Left ventricle myocardium inferior (tissue), 1 donor: ENCODE results near the gene C1orf50. TPM values are rescaled to one million over a fixed set of nuclear protein-coding genes. Genes with fewer than 3 reads are reported as not detected.

Experiments used
- DNase-seq: peaks from one replicate; pipeline ENCODE4 v3.0.0-alpha.2; 2020
- H3K27ac ChIP-seq: fragments of 200-600 bp; replicated peaks from 2 replicates; pipeline ENCODE4 v1.8.0; 2021
- H3K27me3 ChIP-seq: fragments of 200-600 bp; 2 replicates; pipeline ENCODE4 v1.8.0; 2021; ENCODE audit warnings: low read depth
- H3K36me3 ChIP-seq: fragments of 200-600 bp; 2 replicates; pipeline ENCODE4 v1.8.0; 2021
- H3K4me1 ChIP-seq: fragments of 200-600 bp; 2 replicates; pipeline ENCODE4 v1.8.0; 2021
- H3K4me3 ChIP-seq: fragments of 200-600 bp; 2 replicates; pipeline ENCODE4 v1.8.0; 2021; ENCODE audit warnings: mild to moderate bottlenecking, moderate library complexity
- H3K9me3 ChIP-seq: fragments of 200-600 bp; replicated peaks from 2 replicates; pipeline ENCODE4 v1.8.0; 2021
- CTCF ChIP-seq: fragments of 200-600 bp; IDR thresholded peaks from 2 replicates; pipeline ENCODE4 v1.8.0; 2021; ENCODE audit warnings: antibody characterized with exemption, mild to moderate bottlenecking, borderline replicate concordance
- intact Hi-C: fragments of 100-400 bp; cut with micrococcal nuclease; formaldehyde crosslinking; loops from one replicate; pipeline ENCODE4 v1.11.0; 2022
- total RNA-seq: library from RNA; stranded (reverse); fragmentation: NEBNext Ultra II Directional; extraction: Animal tissue kit (Norgen Biotek cat#: 25700); gene quantifications from one replicate; pipeline ENCODE4 v1.2.1, GENCODE V29; 2021
- donor health status: DM: no; HTN: yes; CAD: no; lungs with severe emphysema.

Gene C1orf50
- total RNA-seq, 1 donor from 2014 or later = 7.8 TPM

DNA sequence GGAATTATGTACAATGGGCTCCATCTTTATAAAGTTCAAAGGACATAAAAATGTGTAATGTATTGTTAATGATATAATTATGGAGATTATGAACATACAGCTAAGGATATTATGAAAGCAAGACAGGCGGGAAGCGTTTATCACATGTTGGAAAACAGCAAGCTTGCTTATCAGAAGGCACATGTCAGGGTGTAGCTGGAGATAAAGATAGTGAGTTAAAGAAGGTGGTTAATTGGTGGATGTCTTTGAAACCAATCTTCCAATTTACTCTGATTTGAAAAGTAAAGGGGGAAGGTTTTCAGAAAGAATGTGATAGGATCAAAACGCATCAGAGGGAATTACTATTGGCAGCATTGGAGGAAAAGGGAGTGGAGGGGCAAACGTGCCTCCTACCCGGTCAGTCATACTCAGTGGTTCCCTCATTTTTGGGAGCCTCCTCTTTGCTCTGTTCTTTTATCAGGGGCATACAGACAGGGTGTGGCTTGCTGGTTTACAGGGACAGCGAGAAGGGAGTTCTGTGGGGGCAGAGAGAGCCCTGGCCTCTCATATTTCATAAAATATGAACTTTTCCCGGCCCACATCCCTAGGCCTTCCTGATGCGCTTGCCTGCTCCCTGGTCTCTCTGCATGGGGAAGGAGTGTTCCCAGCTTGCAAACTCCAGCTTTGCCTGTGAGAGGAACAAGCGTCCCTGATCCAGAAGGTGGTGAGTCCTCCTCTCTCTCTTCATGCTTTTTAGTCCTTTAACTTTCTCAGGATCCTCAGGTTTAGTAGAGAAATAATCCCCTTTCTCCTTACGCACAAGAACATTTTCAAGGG lies 58.2 kb downstream of the C1orf50 start:
- H3K27ac ChIP-seq = no peak overlapping the region
- TF ChIP-seq CTCF = no peak
- no peak for DNase-seq

More for the DNA sequence above, 58.2 kb downstream of the C1orf50 start:
- Histone ChIP-seq H3K9me3 (no peaks in the 10 kb centered on the region), H3K27me3 (no peaks in the 10 kb centered on the region), H3K36me3 (peaks cover 8% of the 10 kb centered on the region), H3K4me3 (no peak overlapping the region), H3K4me1 (peaks cover 10% of the 10 kb centered on the region)
- intact Hi-C loops = no loop called here

Other genes with a start within 250 kb of the C1orf50 start
- gene PPIH, start 108.8 kb upstream of the C1orf50 start, total RNA-seq = 21.0 TPM
- 754 TPM for gene YBX1, start 84.8 kb upstream of the C1orf50 start, total RNA-seq
- gene CLDN19, start 27.0 kb upstream of the C1orf50 start, total RNA-seq = not detected
- 8.6 TPM for gene P3H1, start 221 bp upstream of the C1orf50 start, total RNA-seq
- gene TMEM269, start 17.7 kb downstream of the C1orf50 start, total RNA-seq = not detected
- gene ERMAP, start 49.9 kb downstream of the C1orf50 start, total RNA-seq = 4.7 TPM
- 10.9 TPM for gene SVBP, start 50.1 kb downstream of the C1orf50 start, total RNA-seq
- 8.9 TPM for gene ZNF691, start 79.4 kb downstream of the C1orf50 start, total RNA-seq
- gene SLC2A1, start 191.6 kb downstream of the C1orf50 start, total RNA-seq = 54.9 TPM